Neural progenitor cell (in vitro differentiated cells): Measurements from ENCODE around the gene ALDH3A1. TPM values are rescaled to one million over a fixed set of nuclear protein-coding genes. Genes with fewer than 3 reads are reported as not detected.

Experiments used
- DNase-seq: peaks from one replicate; pipeline ENCODE4 v3.0.0-alpha.2; 2016; ENCODE audit warnings: low spot score
- H2AFZ ChIP-seq: fragments of 200-600 bp; sonication (generic); replicated peaks from 2 replicates; pipeline ENCODE4 v1.6.1; 2016; ENCODE audit warnings: antibody characterized with exemption
- H3F3A ChIP-seq: fragments of 200-600 bp; sonication (generic); 2 replicates; pipeline ENCODE4 v1.6.1; 2016; ENCODE audit warnings: antibody characterized with exemption, low read depth
- H3K27ac ChIP-seq: fragments of 200-600 bp; sonication (generic); 2 replicates; pipeline ENCODE4 v1.5.1; 2016; ENCODE audit warnings: mild to moderate bottlenecking
- H3K27me3 ChIP-seq: fragments of 200-600 bp; sonication (generic); 2 replicates; pipeline ENCODE4 v1.6.1; 2016; ENCODE audit warnings: mild to moderate bottlenecking, moderate library complexity
- H3K36me3 ChIP-seq: fragments of 200-600 bp; sonication (generic); 2 replicates; pipeline ENCODE4 v1.5.1; 2016
- H3K4me1 ChIP-seq: fragments of 200-600 bp; sonication (generic); 2 replicates; pipeline ENCODE4 v1.6.1; 2016; ENCODE audit warnings: mixed run types
- H3K4me2 ChIP-seq: fragments of 200-600 bp; sonication (generic); 2 replicates; pipeline ENCODE4 v1.6.1; 2016
- H3K4me3 ChIP-seq: fragments of 200-600 bp; sonication (generic); 2 replicates; pipeline ENCODE4 v1.5.1; 2016
- H3K79me2 ChIP-seq: fragments of 200-600 bp; sonication (generic); 2 replicates; pipeline ENCODE4 v1.6.1; 2016; ENCODE audit warnings: low read depth
- H3K9ac ChIP-seq: fragments of 200-600 bp; sonication (generic); 2 replicates; pipeline ENCODE4 v1.6.1; 2016
- H3K9me3 ChIP-seq: fragments of 200-600 bp; sonication (generic); 2 replicates; pipeline ENCODE4 v1.5.1; 2016; ENCODE audit warnings: low read depth
- H4K20me1 ChIP-seq: fragments of 200-600 bp; sonication (generic); 2 replicates; pipeline ENCODE4 v1.6.1; 2016; ENCODE audit warnings: low read depth
- H3K27ac Mint-ChIP-seq: 3 replicates; pipeline ENCODE4 v1.8.0; 2021; ENCODE audit warnings: mixed read lengths
- H3K27me3 Mint-ChIP-seq: 2 replicates; pipeline ENCODE4 v1.8.0; 2022; ENCODE audit warnings: low read depth, mild to moderate bottlenecking, inconsistent platforms, moderate library complexity, mixed read lengths; ENCODE audit not compliant: insufficient read depth
- H3K36me3 Mint-ChIP-seq: 3 replicates; pipeline ENCODE4 v1.8.0; 2021; ENCODE audit warnings: mixed read lengths
- H3K4me1 Mint-ChIP-seq: 3 replicates; pipeline ENCODE4 v1.8.0; 2021; ENCODE audit warnings: mixed read lengths
- H3K4me3 Mint-ChIP-seq: 3 replicates; pipeline ENCODE4 v1.8.0; 2021; ENCODE audit warnings: mild to moderate bottlenecking, moderate library complexity, mixed read lengths
- H3K9me3 Mint-ChIP-seq: 3 replicates; pipeline ENCODE4 v1.8.0; 2020; ENCODE audit warnings: mixed read lengths
- EZH2 ChIP-seq: fragments of 200-600 bp; sonication (generic); IDR thresholded peaks from 2 replicates; pipeline ENCODE4 v1.6.1; 2017; ENCODE audit warnings: antibody characterized with exemption, mild to moderate bottlenecking, moderate library complexity
- EZH2phosphoT487 ChIP-seq: fragments of 200-600 bp; sonication (generic); IDR thresholded peaks from 2 replicates; pipeline ENCODE4 v1.6.1; 2017; ENCODE audit warnings: antibody characterized with exemption
- total RNA-seq: library from RNA; depleted of rRNA; stranded (reverse); fragments of >200 nt; gene quantifications from 2 replicates; pipeline ENCODE4 v1.2.3, GENCODE V29; 2015; ENCODE audit warnings: low replicate concordance
- TF ChIP-seq, protein P1 (sequence below): fragments of 200-600 bp; sonication (generic); IDR thresholded peaks from 2 replicates; pipeline ENCODE4 v1.5.1; 2017; ENCODE audit warnings: antibody characterized with exemption, mild to moderate bottlenecking

ALDH3A1 gene
- total RNA-seq, 1 donor from 2014 or later: not detected

- Histone ChIP-seq H3K79me2 (no peaks in the 10 kb centered on the region), H4K20me1 (no peaks in the 10 kb centered on the region), H3K27ac (no peak overlapping the region)
Measured at GRCh38 chr17:19705201-19705600, 42.9 kb downstream of the ALDH3A1 start.

GRCh38 chr17:19703828-19704613 is 44.1 kb downstream of the ALDH3A1 start:
- TF ChIP-seq EZH2 (no peak), EZH2phosphoT487 (no peak)
- TF ChIP-seq, protein P1, sequence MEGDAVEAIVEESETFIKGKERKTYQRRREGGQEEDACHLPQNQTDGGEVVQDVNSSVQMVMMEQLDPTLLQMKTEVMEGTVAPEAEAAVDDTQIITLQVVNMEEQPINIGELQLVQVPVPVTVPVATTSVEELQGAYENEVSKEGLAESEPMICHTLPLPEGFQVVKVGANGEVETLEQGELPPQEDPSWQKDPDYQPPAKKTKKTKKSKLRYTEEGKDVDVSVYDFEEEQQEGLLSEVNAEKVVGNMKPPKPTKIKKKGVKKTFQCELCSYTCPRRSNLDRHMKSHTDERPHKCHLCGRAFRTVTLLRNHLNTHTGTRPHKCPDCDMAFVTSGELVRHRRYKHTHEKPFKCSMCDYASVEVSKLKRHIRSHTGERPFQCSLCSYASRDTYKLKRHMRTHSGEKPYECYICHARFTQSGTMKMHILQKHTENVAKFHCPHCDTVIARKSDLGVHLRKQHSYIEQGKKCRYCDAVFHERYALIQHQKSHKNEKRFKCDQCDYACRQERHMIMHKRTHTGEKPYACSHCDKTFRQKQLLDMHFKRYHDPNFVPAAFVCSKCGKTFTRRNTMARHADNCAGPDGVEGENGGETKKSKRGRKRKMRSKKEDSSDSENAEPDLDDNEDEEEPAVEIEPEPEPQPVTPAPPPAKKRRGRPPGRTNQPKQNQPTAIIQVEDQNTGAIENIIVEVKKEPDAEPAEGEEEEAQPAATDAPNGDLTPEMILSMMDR: no peak
- no peaks in the 10 kb centered on the region for H3K9me3 Mint-ChIP-seq
- Histone ChIP-seq H3K9ac (no peak overlapping the region), H3K79me2 (no peaks in the 10 kb centered on the region), H4K20me1 (no peaks in the 10 kb centered on the region), H2AFZ (peak overlapping the region; percentile 31), H3K4me1 (peaks cover 50% of the 10 kb centered on the region), H3K27ac (peak overlapping the region; percentile 41), H3K27me3 (no peaks in the 10 kb centered on the region), H3K9me3 (no peaks in the 10 kb centered on the region), H3K4me3 (no peak overlapping the region), H3K4me2 (peak overlapping the region; percentile 35), H3F3A (peaks cover 32% of the 10 kb centered on the region), H3K36me3 (no peaks in the 10 kb centered on the region)
- H3K27ac Mint-ChIP-seq: peak overlapping the region; percentile 83
- H3K4me3 Mint-ChIP-seq: peak overlapping the region; percentile 21
- H3K4me1 Mint-ChIP-seq: peaks cover 49% of the 10 kb centered on the region
- DNase-seq: peak; percentile 45
- H3K36me3 Mint-ChIP-seq: no peaks in the 10 kb centered on the region
- peaks cover 8% of the 10 kb centered on the region for H3K27me3 Mint-ChIP-seq

More at GRCh38 chr17:19705201-19705600, 42.9 kb downstream of the ALDH3A1 start:
- Mint-ChIP-seq H3K27ac (no peak overlapping the region), H3K9me3 (no peaks in the 10 kb centered on the region), H3K27me3 (peaks cover 8% of the 10 kb centered on the region), H3K4me3 (no peak overlapping the region), H3K36me3 (no peaks in the 10 kb centered on the region), H3K4me1 (peaks cover 49% of the 10 kb centered on the region)
- DNase-seq: no peak
- Histone ChIP-seq H3F3A (peaks cover 32% of the 10 kb centered on the region), H3K27me3 (no peaks in the 10 kb centered on the region), H3K4me1 (peaks cover 50% of the 10 kb centered on the region), H3K4me3 (no peak overlapping the region), H2AFZ (no peak overlapping the region), H3K36me3 (no peaks in the 10 kb centered on the region), H3K4me2 (no peak overlapping the region), H3K9me3 (no peaks in the 10 kb centered on the region), H3K9ac (no peak overlapping the region)
- TF ChIP-seq EZH2 (no peak), EZH2phosphoT487 (no peak)
- TF ChIP-seq, protein P1: no peak

DNA sequence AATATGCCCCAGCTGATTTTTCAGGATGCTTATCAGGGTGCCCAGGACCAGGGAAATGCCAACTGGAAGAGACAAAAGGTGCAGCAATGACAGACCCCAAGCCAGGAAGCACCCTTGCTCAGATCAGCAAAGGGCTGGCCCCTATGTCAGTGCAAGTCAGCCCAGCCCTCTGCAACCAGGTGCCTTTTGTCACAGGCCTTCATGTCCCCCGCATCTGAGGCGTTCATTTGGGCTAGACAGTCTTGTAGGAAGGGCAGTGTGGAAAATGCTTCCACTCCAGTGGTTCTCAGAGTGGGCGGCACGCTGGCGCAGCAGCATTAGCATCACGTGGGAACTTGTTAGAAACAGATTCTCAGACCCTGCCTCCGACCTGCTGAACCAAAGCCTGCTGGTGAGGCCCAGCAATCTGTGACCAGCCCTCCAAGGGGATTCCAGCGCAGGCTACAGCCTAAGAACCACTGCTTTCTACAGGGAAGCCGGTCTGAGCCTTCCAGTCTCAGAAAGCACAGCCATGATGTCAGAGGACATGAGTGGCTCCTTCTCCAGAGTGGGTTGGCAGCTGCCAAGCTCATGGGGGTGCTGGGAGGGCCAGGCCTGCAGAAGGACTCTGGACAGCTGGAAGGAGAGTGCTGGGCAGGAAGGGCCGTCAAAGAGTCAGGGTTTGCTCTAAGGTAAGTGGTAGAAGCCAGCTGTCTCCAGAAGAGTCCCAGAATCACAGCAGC is 44.8 kb downstream of the ALDH3A1 start:
- no peak for DNase-seq
- peak overlapping the region; percentile 41 for H3K27ac ChIP-seq
- H3K9me3 Mint-ChIP-seq: no peaks in the 10 kb centered on the region

More for the DNA sequence above, 44.8 kb downstream of the ALDH3A1 start:
- no peaks in the 10 kb centered on the region for H3K9me3 ChIP-seq
- peaks cover 50% of the 10 kb centered on the region for H3K4me1 ChIP-seq
- no peaks in the 10 kb centered on the region for H3K27me3 ChIP-seq
- H3F3A ChIP-seq: peaks cover 29% of the 10 kb centered on the region
- H3K4me3 ChIP-seq: no peak overlapping the region
- TF ChIP-seq EZH2 (no peak), EZH2phosphoT487 (no peak)
- TF ChIP-seq, protein P1: no peak
- Mint-ChIP-seq H3K4me3 (peak overlapping the region; percentile 53), H3K27ac (peak overlapping the region; percentile 83), H3K4me1 (peaks cover 49% of the 10 kb centered on the region), H3K27me3 (peaks cover 8% of the 10 kb centered on the region), H3K36me3 (no peaks in the 10 kb centered on the region)
- no peaks in the 10 kb centered on the region for H3K79me2 ChIP-seq
- no peaks in the 10 kb centered on the region for H4K20me1 ChIP-seq
- H3K36me3 ChIP-seq: no peaks in the 10 kb centered on the region
- H3K4me2 ChIP-seq: peak overlapping the region; percentile 33
- H3K9ac ChIP-seq: no peak overlapping the region
- peak overlapping the region; percentile 31 for H2AFZ ChIP-seq
